ENCODE data around the gene NLRP3.

GRCh38 chr1:247386687-247387086 lies 29.3 kb upstream of the NLRP3 start:
- no peak for TF ChIP-seq CTCF (IDR thresholded peaks at IDR 0.05; ENCODE audit: low read depth, low read length, poor library complexity, severe bottlenecking)
- no peak for TF ChIP-seq EZH2phosphoT487 (IDR thresholded peaks at IDR 0.05; ENCODE audit: borderline replicate concordance, low read length)
